Colonic mucosa (tissue), 4 donors: ENCODE measurements around the gene CFAP61. TPM values are rescaled to one million over a fixed set of nuclear protein-coding genes. Genes with fewer than 3 reads are reported as not detected.
A peak's percentile ranks its signal among the peaks of the same experiment; 100 is the strongest.

Source experiments
- DNase-seq: peaks from one replicate; pipeline ENCODE4 v3.0.0-alpha.2; 2020
- H3K27ac ChIP-seq: fragments of 200-600 bp; one replicate; pipeline ENCODE4 v1.8.0; 2021
- H3K27me3 ChIP-seq: fragments of 200-600 bp; one replicate; pipeline ENCODE4 v1.8.0; 2021
- H3K36me3 ChIP-seq: fragments of 200-600 bp; one replicate; pipeline ENCODE4 v1.8.0; 2021
- H3K4me1 ChIP-seq: fragments of 200-600 bp; one replicate; pipeline ENCODE4 v1.8.0; 2021; ENCODE audit warnings: mild to moderate bottlenecking
- H3K4me3 ChIP-seq: fragments of 200-600 bp; one replicate; pipeline ENCODE4 v1.8.0; 2021
- H3K9ac ChIP-seq, 2 donors: one replicate each; pipeline ENCODE4 v1.7.0; 2013; ENCODE audit warnings: control low read depth in 2 of 2, low read depth in 2 of 2, low read length in 2 of 2
- H3K9me3 ChIP-seq: fragments of 200-600 bp; one replicate; pipeline ENCODE4 v1.8.0; 2021
- CTCF ChIP-seq: fragments of 200-600 bp; IDR thresholded peaks from one replicate; pipeline ENCODE4 v1.8.0; 2022; ENCODE audit warnings: antibody characterized with exemption, mild to moderate bottlenecking
- intact Hi-C: fragments of 100-400 bp; cut with DNase I; formaldehyde crosslinking; loops from one replicate; pipeline ENCODE4 v1.14.1; 2022
- total RNA-seq, 2 donors: library from RNA; stranded (reverse); fragmentation: NEBNext Ultra II Directional in 1 of 2; extraction: Animal tissue kit (Norgen Biotek cat#: 25700) in 1 of 2; gene quantifications; one replicate each; pipeline ENCODE4 v1.2.1, GENCODE V29; 2021
- donor health status: healthy.
- donor health status: DM: no; HTN: no; CAD: no.
- donor health status: DM: no; HTN: no; CAD: no.

Gene CFAP61
- total RNA-seq, 2 donors from 2014 or later = 0.32 TPM; not detected in 1

- H3K27me3 ChIP-seq = peaks cover 65% of the 10 kb centered on the region
- H3K27ac ChIP-seq = no peak overlapping the region
- peaks cover 6% of the 10 kb centered on the region for H3K4me1 ChIP-seq
- DNase-seq = peak; percentile 52
- no peak overlapping the region for H3K4me3 ChIP-seq
- intact Hi-C loops = no loop called here
- no peak overlapping the region for H3K9ac ChIP-seq
- no peaks in the 10 kb centered on the region for H3K9me3 ChIP-seq
- no peak for TF ChIP-seq CTCF
- H3K36me3 ChIP-seq = no peaks in the 10 kb centered on the region
Measured at GRCh38 chr20:20369250-20370093, 317.1 kb downstream of the CFAP61 start.

GRCh38 chr20:20370094-20370575 lies 317.8 kb downstream of the CFAP61 start:
- Histone ChIP-seq H3K9ac (no peak overlapping the region), H3K4me3 (no peak overlapping the region), H3K36me3 (no peaks in the 10 kb centered on the region), H3K27ac (no peak overlapping the region), H3K4me1 (peaks cover 6% of the 10 kb centered on the region), H3K9me3 (no peaks in the 10 kb centered on the region), H3K27me3 (peaks cover 59% of the 10 kb centered on the region)
- DNase-seq = no peak
- intact Hi-C loops = no loop called here
- no peak for TF ChIP-seq CTCF

- no peak for DNase-seq
- H3K36me3 ChIP-seq = no peaks in the 10 kb centered on the region
- H3K27ac ChIP-seq = no peak overlapping the region
- peaks cover 6% of the 10 kb centered on the region for H3K4me1 ChIP-seq
- no peak overlapping the region for H3K9ac ChIP-seq
- H3K27me3 ChIP-seq = peaks cover 51% of the 10 kb centered on the region
- H3K9me3 ChIP-seq = no peaks in the 10 kb centered on the region
- intact Hi-C loops = no loop called here
- no peak overlapping the region for H3K4me3 ChIP-seq
- TF ChIP-seq CTCF = no peak
Measured at GRCh38 chr20:20371083-20371482, 318.8 kb downstream of the CFAP61 start.

GRCh38 chr20:20371681-20372080 lies 319.3 kb downstream of the CFAP61 start:
- intact Hi-C loops = no loop called here
- H3K9ac ChIP-seq = no peak overlapping the region
- H3K27me3 ChIP-seq = peaks cover 45% of the 10 kb centered on the region
- no peak for TF ChIP-seq CTCF
- peaks cover 6% of the 10 kb centered on the region for H3K4me1 ChIP-seq
- no peaks in the 10 kb centered on the region for H3K9me3 ChIP-seq
- DNase-seq = no peak
- H3K36me3 ChIP-seq = no peaks in the 10 kb centered on the region
- H3K4me3 ChIP-seq = no peak overlapping the region
- H3K27ac ChIP-seq = no peak overlapping the region

- Histone ChIP-seq H3K4me3 (no peak overlapping the region), H3K36me3 (no peaks in the 10 kb centered on the region), H3K27ac (no peak overlapping the region), H3K4me1 (peaks cover 6% of the 10 kb centered on the region), H3K9me3 (no peaks in the 10 kb centered on the region), H3K9ac (no peak overlapping the region), H3K27me3 (peaks cover 32% of the 10 kb centered on the region)
- DNase-seq = no peak
- intact Hi-C loops = no loop called here
- TF ChIP-seq CTCF = no peak
Measured at GRCh38 chr20:20373091-20373571, 320.8 kb downstream of the CFAP61 start.
